ENCODE data around the gene ADGRF4. TPM values are rescaled to one million over a fixed set of nuclear protein-coding genes. Genes with fewer than 3 reads are reported as not detected.

Gene ADGRF4
- total RNA-seq, 1 experiment from 2014 or later: 0.10 TPM

DNA sequence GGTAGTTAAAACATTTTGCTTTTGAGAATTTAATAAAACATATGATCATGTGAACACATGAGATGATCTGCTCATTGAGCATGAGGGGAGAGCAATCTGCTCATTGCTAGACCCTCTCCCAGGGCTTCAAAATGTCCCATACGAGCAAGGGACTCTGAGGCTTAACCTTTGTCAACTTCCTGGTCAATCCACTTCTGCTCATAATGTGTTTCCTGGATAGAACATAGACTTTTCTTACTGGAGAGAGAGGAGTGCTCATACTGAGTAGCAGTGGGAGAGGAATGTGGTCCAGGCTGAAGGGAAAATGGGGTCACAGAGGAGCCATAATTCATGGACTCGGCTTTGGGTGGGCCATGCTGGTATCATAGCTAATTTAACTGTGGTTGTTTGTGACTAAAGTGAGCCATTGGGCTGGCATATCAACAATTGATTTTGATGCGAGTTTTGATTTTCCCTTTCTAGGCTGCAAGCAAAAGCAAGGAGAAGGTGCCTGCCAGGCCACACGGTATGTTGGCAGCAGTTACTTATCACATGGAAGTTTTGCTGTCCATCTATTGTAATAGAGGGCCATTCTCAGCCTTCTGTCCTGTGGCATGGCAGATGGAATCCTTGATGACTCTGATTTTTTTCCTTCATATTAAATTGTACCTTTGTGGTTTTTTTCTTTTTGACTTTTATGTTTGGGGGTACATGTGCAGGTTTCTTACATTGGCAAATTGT, 20.8 kb upstream of the ADGRF4 start:
- intact Hi-C loops (cut with micrococcal nuclease; ENCODE audit: unreplicated experiment) (no loop called here), in situ Hi-C loops (cut with HindIII; ENCODE audit: low pct_unique_long_range_greater_than_20kb, low sequenced_read_pairs) (no loop called here)
- Histone ChIP-seq H3K9me3 (ENCODE audit: control insufficient read depth, insufficient read depth, low read depth, low read length) (no peaks in the 10 kb centered on the region), H3K27ac (ENCODE audit: low read length) (no peak overlapping the region), H3K4me1 (ENCODE audit: control insufficient read depth, insufficient read depth, low read length) (no peaks in the 10 kb centered on the region), H3K27me3 (ENCODE audit: control insufficient read depth, insufficient read depth, low read length) (no peaks in the 10 kb centered on the region; the same call in 1 of the 2 replicates), H3K4me3 (ENCODE audit: low read depth in 2 of 2, low read length in 2 of 2) (no peak overlapping the region), H3K36me3 (ENCODE audit: control insufficient read depth, insufficient read depth, low read length) (no peaks in the 10 kb centered on the region)
- no TSS peak for BruUV-seq (replicated peaks)
- no peak for TF ChIP-seq CTCF (IDR thresholded peaks at IDR 0.05)
- TF ChIP-seq REST (IDR thresholded peaks at IDR 0.05; ENCODE audit: insufficient read depth in 1 of 2, low read depth in 2 of 2, low read length in 1 of 2): no peak
- TF ChIP-seq SIN3A (IDR thresholded peaks at IDR 0.05; ENCODE audit: borderline replicate concordance, insufficient read depth, low read depth, low read length): no peak
- TF ChIP-seq POLR2AphosphoS5 (IDR thresholded peaks at IDR 0.05; ENCODE audit: low read depth, low read length): no peak
- no peak for TF ChIP-seq TCF7L2 (IDR thresholded peaks at IDR 0.05; ENCODE audit: low read depth, low read length)
- DNase-seq (ENCODE audit: low read depth, low spot score): no peak
- POLR2A ChIA-PET: no interaction called here
- ATAC-seq: no peak
- CTCF ChIA-PET: no interaction called here

DNA sequence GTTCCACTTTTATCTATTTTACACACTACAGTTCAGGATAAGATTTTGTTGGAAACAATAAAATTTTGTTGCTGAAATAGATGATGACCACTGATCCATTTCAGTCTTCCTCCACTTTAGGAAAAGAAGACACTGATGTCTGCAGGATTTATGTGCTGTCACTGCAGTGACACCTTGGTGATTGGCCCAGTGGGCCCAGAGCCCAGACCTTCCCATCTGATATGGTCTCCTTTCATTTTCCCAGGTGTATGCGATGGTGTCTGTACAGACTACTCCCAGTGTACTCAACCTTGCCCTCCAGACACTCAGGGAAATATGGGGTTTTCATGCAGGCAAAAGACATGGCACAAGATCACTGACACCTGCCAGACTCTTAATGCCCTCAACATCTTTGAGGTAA, 19.6 kb upstream of the ADGRF4 start:
- in situ Hi-C loops (cut with HindIII; ENCODE audit: low pct_unique_long_range_greater_than_20kb, low sequenced_read_pairs): no loop called here
- DNase-seq (ENCODE audit: low read depth, low spot score) (no peak), ATAC-seq (no peak)
- no peaks in the 10 kb centered on the region; the same call in 1 of the 2 replicates for H3K27me3 ChIP-seq (ENCODE audit: control insufficient read depth, insufficient read depth, low read length)
- TF ChIP-seq SIN3A (IDR thresholded peaks at IDR 0.05; ENCODE audit: borderline replicate concordance, insufficient read depth, low read depth, low read length) (no peak), POLR2AphosphoS5 (IDR thresholded peaks at IDR 0.05; ENCODE audit: low read depth, low read length) (no peak), REST (IDR thresholded peaks at IDR 0.05; ENCODE audit: insufficient read depth in 1 of 2, low read depth in 2 of 2, low read length in 1 of 2) (no peak), CTCF (IDR thresholded peaks at IDR 0.05) (no peak)
- ChIA-PET POLR2A (no interaction called here), CTCF (no interaction called here)
- H3K4me1 ChIP-seq (ENCODE audit: control insufficient read depth, insufficient read depth, low read length): no peaks in the 10 kb centered on the region
- intact Hi-C loops (cut with micrococcal nuclease; ENCODE audit: unreplicated experiment): no loop called here
- H3K4me3 ChIP-seq (ENCODE audit: low read depth in 2 of 2, low read length in 2 of 2): no peak overlapping the region
- no peaks in the 10 kb centered on the region for H3K36me3 ChIP-seq (ENCODE audit: control insufficient read depth, insufficient read depth, low read length)
- no peak overlapping the region for H3K27ac ChIP-seq (ENCODE audit: low read length)
- H3K9me3 ChIP-seq (ENCODE audit: control insufficient read depth, insufficient read depth, low read depth, low read length): no peaks in the 10 kb centered on the region
- BruUV-seq (replicated peaks): no TSS peak
